Forelimb muscle (tissue), 1 donor: ENCODE results near the gene SF3B1. TPM values are rescaled to one million over a fixed set of nuclear protein-coding genes. Genes with fewer than 3 reads are reported as not detected.
"Not testable (repeated sequence)": the region's sequence is repeated elsewhere in the genome, so short reads cannot be mapped to it uniquely, and the experiment has no call there.

Source experiments
- DNase-seq: peaks from one replicate; pipeline ENCODE4 v3.0.0-alpha.2; 2013; ENCODE audit warnings: low read depth
- polyA plus RNA-seq: library from polyadenylated mRNA; unstranded; fragments of 120-200 nt; gene quantifications from one replicate; pipeline ENCODE4 v1.2.1, GENCODE V29; 2013; ENCODE audit not compliant: insufficient read length

Gene SF3B1
- polyA plus RNA-seq, 1 donor, result 280 TPM

DNA sequence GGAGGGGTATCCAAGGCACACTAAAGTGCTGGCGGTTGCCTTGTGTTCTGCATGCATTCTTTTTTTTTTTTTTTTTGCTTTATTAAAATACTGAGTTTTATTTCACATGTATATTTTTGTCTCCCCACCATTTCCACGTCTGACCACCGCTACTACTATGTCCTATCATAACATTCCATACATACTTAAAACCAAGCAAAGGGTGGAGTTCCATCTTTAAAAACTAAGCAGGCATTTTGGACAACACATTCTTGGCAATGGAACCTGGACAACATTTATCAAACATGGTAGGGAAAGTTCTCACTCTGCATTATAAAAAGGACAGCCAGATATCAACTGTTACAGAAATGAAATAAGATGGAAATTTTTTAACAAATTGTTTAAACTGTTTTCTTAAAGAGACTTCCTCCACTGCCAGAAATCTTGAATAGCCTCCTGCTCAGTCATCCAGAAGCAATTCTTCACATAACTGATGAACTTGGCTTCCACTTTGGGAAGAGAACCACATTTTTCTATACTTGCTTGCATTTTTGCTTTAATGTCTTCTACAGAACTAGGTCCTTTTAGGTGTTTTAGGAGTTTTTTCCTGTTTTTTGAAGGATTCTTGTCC is 55.4 kb downstream of the SF3B1 start:
- not testable (repeated sequence) for DNase-seq

- DNase-seq, result no peak
These were observed 56.1 kb downstream of the SF3B1 start for GRCh38 chr2:197378494-197379307.

DNA sequence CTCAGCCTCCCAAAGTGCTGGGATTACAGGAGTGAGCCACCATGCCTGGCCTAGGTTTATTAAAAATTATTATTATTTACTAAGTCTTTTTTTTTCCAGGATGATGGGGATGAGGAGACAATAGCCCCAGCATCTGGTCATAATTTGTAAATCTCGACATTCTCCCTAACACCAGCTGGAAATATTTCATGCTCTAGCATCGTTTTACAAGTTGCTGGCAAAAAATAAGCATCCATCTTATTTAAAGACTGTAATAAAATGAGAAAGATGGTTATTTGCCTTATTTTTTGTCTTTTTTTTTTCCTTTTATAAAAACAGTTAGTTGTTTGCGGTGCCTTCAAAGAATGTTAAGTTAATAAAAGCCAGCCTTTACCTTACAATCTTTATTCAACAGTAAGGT is 56.7 kb downstream of the SF3B1 start:
- no peak for DNase-seq

DNA sequence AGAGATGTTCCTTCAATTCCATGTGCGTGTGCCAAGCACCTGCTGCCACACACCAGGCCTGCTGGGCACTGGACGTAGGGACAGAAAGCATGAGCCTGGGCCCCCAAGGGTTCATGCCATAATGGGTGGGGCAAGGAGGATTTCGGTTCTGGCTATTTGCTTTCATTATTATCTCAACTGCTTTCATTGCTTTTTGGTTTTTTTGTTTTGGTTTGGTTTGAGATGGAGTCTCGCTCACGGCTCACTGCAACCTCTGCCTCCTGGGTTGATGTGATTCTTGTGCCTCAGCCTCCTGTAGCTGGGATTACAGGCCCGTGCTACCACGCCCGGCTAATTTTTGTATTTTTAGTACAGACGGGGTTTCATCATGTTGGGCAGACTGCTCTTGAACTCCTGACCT is 57.2 kb downstream of the SF3B1 start:
- DNase-seq, result no peak

- no peak for DNase-seq
These were observed 62.2 kb downstream of the SF3B1 start for GRCh38 chr2:197372592-197372991.

- DNase-seq, result not testable (repeated sequence)
These were observed 64.2 kb downstream of the SF3B1 start for GRCh38 chr2:197370664-197371063.

DNA sequence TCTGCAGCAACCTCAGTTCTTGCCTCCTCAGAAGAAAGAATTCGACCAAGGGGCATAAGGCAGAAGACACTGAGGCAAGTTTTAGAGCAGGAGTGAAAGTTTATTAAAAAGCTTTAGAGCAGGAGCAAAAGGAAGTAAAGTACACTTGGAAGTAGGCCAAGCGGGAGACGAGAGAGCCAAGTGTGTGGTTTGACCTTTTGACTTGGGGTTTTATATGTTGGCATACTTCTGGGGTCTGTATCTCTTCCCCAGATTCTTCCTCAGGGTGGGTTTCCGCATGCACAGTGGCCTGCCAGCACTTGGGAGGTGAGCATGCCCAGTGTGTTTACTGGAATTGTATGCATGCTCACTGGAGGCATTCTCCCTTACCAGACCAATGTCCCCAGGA is 64.9 kb downstream of the SF3B1 start:
- DNase-seq, result no peak

- DNase-seq, result no peak
These were observed 65.4 kb downstream of the SF3B1 start for GRCh38 chr2:197369228-197369932.

- DNase-seq, result no peak
These were observed 66.4 kb downstream of the SF3B1 start for GRCh38 chr2:197368412-197368811.

- DNase-seq, result no peak
These were observed 70.8 kb downstream of the SF3B1 start for GRCh38 chr2:197363998-197364397.

- DNase-seq, result no peak
These were observed 74.1 kb downstream of the SF3B1 start for GRCh38 chr2:197360744-197361156.

DNA sequence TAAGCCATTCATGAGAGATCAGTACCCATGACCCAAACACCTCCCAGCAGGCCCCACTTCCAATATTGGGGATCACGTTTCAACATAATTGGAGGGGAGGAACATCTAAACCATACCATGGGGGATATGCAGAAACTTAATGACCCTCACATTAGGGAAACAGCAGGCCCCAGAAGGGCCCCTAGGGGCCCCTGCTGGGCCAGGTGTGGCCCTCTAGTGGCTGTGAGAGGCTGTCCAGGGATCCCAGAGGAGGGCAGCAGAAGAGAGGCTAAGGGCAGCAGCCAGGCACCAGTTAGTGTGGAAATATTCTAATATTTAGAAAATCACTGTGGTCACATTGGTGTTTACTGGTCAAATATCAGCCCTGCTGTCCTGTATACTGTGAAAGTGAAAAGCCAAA is 75.0 kb downstream of the SF3B1 start:
- DNase-seq, result no peak

GRCh38 chr2:197358931-197359330 is 75.9 kb downstream of the SF3B1 start:
- no peak for DNase-seq

DNA sequence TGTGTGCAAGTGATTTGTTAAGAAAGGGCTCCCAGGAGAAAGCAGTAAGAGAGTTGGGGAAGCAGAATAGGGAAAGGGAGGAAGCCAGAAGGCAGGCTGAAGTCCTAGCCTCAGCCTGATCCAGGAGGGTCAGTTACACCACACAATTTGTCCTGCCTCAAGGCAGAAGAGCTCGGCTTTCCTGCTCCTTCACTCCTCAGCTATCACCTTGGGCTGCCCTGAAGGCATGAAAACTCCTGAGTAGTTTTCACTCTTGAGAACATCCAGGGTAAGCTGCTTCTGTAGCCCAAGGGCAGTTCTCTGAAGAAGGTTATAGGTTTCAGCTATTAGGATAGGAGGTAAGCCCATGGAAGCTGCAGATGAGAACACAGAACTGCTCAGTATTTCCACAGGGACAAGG is 76.8 kb downstream of the SF3B1 start:
- DNase-seq, result no peak

DNA sequence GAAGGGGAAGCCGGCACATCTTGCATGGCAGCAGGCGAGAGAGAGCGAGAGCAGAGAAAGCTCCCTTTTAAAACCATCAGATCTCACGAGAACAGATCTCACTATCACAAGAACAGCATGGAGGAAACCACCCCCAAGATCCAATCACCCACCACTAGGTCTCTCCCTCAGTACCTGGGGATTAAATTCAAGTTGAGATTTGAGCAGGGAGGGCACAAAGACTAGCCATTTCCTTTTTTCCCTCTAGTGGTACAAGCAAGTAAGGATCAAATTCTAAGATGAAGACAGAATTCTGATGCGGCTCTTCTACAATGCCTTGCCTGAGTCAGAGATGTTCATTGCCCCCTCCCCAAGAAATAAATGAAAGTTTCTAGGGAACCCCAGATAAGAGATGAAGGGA is 78.7 kb downstream of the SF3B1 start:
- DNase-seq, result no peak

- no peak for DNase-seq
These were observed 80.7 kb downstream of the SF3B1 start for GRCh38 chr2:197354169-197354558.

GRCh38 chr2:197353393-197354168 is 81.2 kb downstream of the SF3B1 start:
- DNase-seq, result no peak

DNA sequence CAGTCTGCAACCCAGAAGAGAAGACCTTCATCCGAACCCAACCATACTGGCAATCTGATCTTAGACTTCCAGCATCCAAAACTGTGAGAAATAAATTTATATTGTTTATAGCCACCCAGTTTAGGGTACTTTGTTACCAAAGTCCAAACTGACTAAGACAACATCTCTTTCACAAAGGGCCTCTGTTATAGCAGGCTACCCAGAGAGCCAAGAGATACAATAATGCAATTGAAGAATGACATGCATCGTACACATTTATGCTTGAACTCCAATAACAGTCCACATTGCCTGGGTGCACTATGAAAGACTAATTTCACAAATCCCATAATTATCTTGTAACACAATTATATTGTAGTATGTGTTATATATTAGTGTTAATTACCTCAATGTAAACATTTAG is 85.1 kb downstream of the SF3B1 start:
- DNase-seq, result no peak

- no peak for DNase-seq
These were observed 86.0 kb downstream of the SF3B1 start for GRCh38 chr2:197348721-197349360.

DNA sequence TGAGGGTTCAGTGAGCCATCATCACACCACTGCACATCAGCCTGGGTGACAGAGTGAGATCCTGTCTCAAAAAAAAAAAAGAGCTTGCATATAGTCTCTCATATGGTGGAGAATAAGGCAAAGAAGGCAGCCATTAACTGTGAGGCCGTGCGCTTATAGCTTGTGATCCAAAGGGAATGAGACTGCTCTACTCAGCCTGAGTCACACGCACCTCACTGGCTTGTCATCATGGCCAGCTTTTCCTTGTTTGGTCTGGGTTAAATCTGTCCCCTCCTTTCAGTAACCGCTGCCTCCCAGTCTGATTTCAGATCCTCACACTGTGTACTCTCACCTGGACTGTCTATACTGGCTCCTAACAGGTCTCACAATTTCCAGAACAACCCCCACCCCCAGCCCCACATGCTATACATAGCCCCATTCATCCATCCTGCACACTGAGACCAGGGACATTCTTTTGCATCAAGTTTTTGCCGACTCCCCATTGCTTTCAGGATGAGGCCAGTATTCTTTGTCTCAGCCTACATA is 88.9 kb downstream of the SF3B1 start:
- DNase-seq, result no peak

DNA sequence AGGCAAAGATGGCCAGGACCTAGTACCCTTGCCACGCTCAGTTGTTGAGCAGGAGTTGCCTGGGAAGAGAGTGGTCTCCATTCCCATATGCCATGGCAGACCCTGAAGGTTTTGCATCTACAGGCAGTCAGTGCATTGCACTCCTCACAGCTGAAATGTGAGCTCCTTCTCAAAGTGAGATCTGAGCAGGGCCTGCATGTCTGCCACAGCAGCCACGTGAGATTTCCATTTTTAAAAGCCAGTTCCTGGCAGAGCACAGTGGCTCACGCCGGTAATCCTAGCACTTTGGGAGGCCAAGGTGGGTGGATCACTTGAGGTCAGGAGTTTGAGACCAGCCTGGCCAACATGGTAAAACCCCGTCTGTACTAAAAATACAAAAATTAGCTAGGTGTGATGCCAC is 90.9 kb downstream of the SF3B1 start:
- not testable (repeated sequence) for DNase-seq
